Measurements from ENCODE around the gene TOP1.

Gene TOP1

GRCh38 chr20:41004531-41005360 lies 23.9 kb upstream of the TOP1 start:
- DNase-seq, result no peak

GRCh38 chr20:41005361-41005729 lies 23.3 kb upstream of the TOP1 start:
- no peak for DNase-seq

GRCh38 chr20:41006126-41006935 lies 22.3 kb upstream of the TOP1 start:
- no peak for DNase-seq

- DNase-seq, result no peak
Measured at GRCh38 chr20:41006936-41007474, 21.6 kb upstream of the TOP1 start.

- no peak for DNase-seq
Measured at GRCh38 chr20:41007481-41007880, 21.1 kb upstream of the TOP1 start.

GRCh38 chr20:41009946-41010345 lies 18.7 kb upstream of the TOP1 start:
- DNase-seq, result no peak

GRCh38 chr20:41011551-41012067 lies 17.0 kb upstream of the TOP1 start:
- DNase-seq, result no peak

GRCh38 chr20:41014561-41015088 lies 14.0 kb upstream of the TOP1 start:
- no peak for DNase-seq

- DNase-seq, result no peak
Measured at GRCh38 chr20:41017448-41018042, 11.1 kb upstream of the TOP1 start.

- no peak for DNase-seq
Measured at GRCh38 chr20:41018153-41018552, 10.5 kb upstream of the TOP1 start.

- DNase-seq, result no peak
Measured at GRCh38 chr20:41023549-41023948, 5.1 kb upstream of the TOP1 start.

GRCh38 chr20:41027366-41027765 lies 1.3 kb upstream of the TOP1 start:
- DNase-seq, result no peak

GRCh38 chr20:41027872-41028358 lies 707 bp upstream of the TOP1 start:
- no peak for DNase-seq

GRCh38 chr20:41029150-41029901 lies 704 bp downstream of the TOP1 start:
- no peak for DNase-seq

GRCh38 chr20:41030061-41030460 lies 1.4 kb downstream of the TOP1 start:
- DNase-seq, result no peak

- no peak for DNase-seq
Measured at GRCh38 chr20:41030531-41031242, 2.1 kb downstream of the TOP1 start.

- no peak for DNase-seq
Measured at GRCh38 chr20:41031243-41031619, 2.6 kb downstream of the TOP1 start.

- DNase-seq, result no peak
Measured at GRCh38 chr20:41032271-41032670, 3.6 kb downstream of the TOP1 start.

- DNase-seq, result no peak
Measured at GRCh38 chr20:41034239-41034638, 5.6 kb downstream of the TOP1 start.

- DNase-seq, result no peak
Measured at GRCh38 chr20:41035207-41035606, 6.6 kb downstream of the TOP1 start.

GRCh38 chr20:41037179-41037578 lies 8.6 kb downstream of the TOP1 start:
- DNase-seq, result no peak
